ENCODE data around the gene ENOX1. TPM values are rescaled to one million over a fixed set of nuclear protein-coding genes. Genes with fewer than 3 reads are reported as not detected.

The ENOX1 gene
- total RNA-seq, 6 experiments from 2014 or later: 0.50 to 3.2 (median 0.64) TPM

GRCh38 chr13:43737392-43737923 is 49.3 kb downstream of the ENOX1 start:
- no peak overlapping the region for H3K27ac Mint-ChIP-seq
- H3K9me3 Mint-ChIP-seq: no peaks in the 10 kb centered on the region
- DNase-seq: no peak
- peaks cover 5% of the 10 kb centered on the region for H3K27me3 Mint-ChIP-seq (ENCODE audit: insufficient read depth)
- no peak overlapping the region for H3K4me3 Mint-ChIP-seq
- no peak for TF ChIP-seq CTCF (IDR thresholded peaks at IDR 0.05)
- H3K36me3 Mint-ChIP-seq (ENCODE audit: low read depth): no peaks in the 10 kb centered on the region
- H3K4me1 Mint-ChIP-seq (ENCODE audit: low read depth): no peaks in the 10 kb centered on the region

GRCh38 chr13:43732726-43733125 is 54.0 kb downstream of the ENOX1 start:
- TF ChIP-seq CTCF (IDR thresholded peaks at IDR 0.05): no peak
- no peak overlapping the region for H3K27ac Mint-ChIP-seq
- H3K4me3 Mint-ChIP-seq: no peak overlapping the region
- peaks cover 18% of the 10 kb centered on the region for H3K4me1 Mint-ChIP-seq (ENCODE audit: low read depth)
- H3K9me3 Mint-ChIP-seq: no peaks in the 10 kb centered on the region
- no peak for DNase-seq
- no peaks in the 10 kb centered on the region for H3K36me3 Mint-ChIP-seq (ENCODE audit: low read depth)
- peaks cover 3% of the 10 kb centered on the region; the same call in 1 of the 2 replicates for H3K27me3 Mint-ChIP-seq (ENCODE audit: insufficient read depth)

DNA sequence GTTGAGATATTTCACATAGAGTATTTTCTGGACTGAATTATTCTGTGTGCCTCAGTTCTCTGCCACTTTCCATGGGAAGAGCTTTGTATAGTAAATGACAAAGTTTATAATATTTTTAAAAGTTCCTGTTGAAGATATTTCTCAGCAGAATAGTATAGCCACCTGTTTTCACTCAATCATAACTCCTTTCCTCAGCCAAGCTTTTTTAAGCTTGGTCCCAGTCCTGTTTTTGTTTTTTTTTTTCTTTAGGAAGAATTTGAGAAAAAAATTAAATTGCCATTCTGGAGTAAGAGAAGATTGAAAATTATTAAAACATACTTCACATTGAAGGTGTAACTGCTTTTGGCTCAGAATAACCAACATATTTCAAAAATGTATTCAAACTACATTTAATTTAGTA is 55.5 kb downstream of the ENOX1 start:
- H3K36me3 Mint-ChIP-seq (ENCODE audit: low read depth): no peaks in the 10 kb centered on the region
- DNase-seq: no peak
- no peaks in the 10 kb centered on the region for H3K9me3 Mint-ChIP-seq
- no peak overlapping the region for H3K4me3 Mint-ChIP-seq
- peaks cover 18% of the 10 kb centered on the region for H3K4me1 Mint-ChIP-seq (ENCODE audit: low read depth)
- peak overlapping the region; percentile 1; the same call in 1 of the 2 replicates for H3K27ac Mint-ChIP-seq
- H3K27me3 Mint-ChIP-seq (ENCODE audit: insufficient read depth): peaks cover 3% of the 10 kb centered on the region; the same call in 1 of the 2 replicates
- TF ChIP-seq CTCF (IDR thresholded peaks at IDR 0.05): no peak

GRCh38 chr13:43730642-43731041 is 56.1 kb downstream of the ENOX1 start:
- no peaks in the 10 kb centered on the region for H3K36me3 Mint-ChIP-seq (ENCODE audit: low read depth)

DNA sequence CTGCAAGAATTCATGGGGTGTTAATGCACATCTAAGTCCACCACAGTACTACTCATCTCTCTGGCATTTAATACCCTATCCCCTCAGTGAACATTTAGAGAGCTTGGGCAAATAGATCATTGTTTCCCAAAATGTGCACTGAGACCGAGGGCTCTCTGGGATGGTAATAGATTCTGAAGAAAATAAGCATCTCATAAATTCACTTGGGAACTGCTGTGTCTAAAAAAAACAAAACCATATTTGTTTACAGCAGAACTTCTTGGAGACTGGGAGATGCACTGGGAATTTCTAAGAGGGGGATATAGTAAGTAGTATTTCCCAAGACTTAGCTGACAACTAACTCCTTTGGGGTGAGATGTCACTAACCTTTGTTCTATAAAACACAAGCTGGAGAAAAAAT is 58.4 kb downstream of the ENOX1 start:
- no peaks in the 10 kb centered on the region for H3K36me3 Mint-ChIP-seq (ENCODE audit: low read depth)
- peaks cover 18% of the 10 kb centered on the region for H3K4me1 Mint-ChIP-seq (ENCODE audit: low read depth)
- no peak overlapping the region for H3K27ac Mint-ChIP-seq
- H3K4me3 Mint-ChIP-seq: no peak overlapping the region
- no peak for TF ChIP-seq CTCF (IDR thresholded peaks at IDR 0.05)
- H3K9me3 Mint-ChIP-seq: no peaks in the 10 kb centered on the region
- no peaks in the 10 kb centered on the region; the same call in 1 of the 2 replicates for H3K27me3 Mint-ChIP-seq (ENCODE audit: insufficient read depth)
- DNase-seq: no peak

More at GRCh38 chr13:43730642-43731041, 56.1 kb downstream of the ENOX1 start:
- DNase-seq: peak; percentile 46
- Mint-ChIP-seq H3K4me3 (no peak overlapping the region), H3K9me3 (no peaks in the 10 kb centered on the region), H3K27ac (peak overlapping the region; percentile 1; the same call in 1 of the 2 replicates), H3K27me3 (ENCODE audit: insufficient read depth) (no peaks in the 10 kb centered on the region; the same call in 1 of the 2 replicates), H3K4me1 (ENCODE audit: low read depth) (peaks cover 18% of the 10 kb centered on the region)
- TF ChIP-seq CTCF (IDR thresholded peaks at IDR 0.05): no peak
